ENCODE measurements around the gene HARBI1.
A peak's percentile ranks its signal among the peaks of the same experiment; 100 is the strongest.

Gene HARBI1

GRCh38 chr11:46630237-46630636, 13.2 kb upstream of the HARBI1 start:
- H3K4me3 ChIP-seq, result no peak overlapping the region
- DNase-seq (ENCODE audit: low read depth, low spot score), result no peak
- peaks cover 6% of the 10 kb centered on the region; the same call in 1 of the 2 replicates for H3K36me3 ChIP-seq (ENCODE audit: insufficient read depth, low read length)
- no peak for TF ChIP-seq POLR2AphosphoS5 (IDR thresholded peaks at IDR 0.05; ENCODE audit: borderline replicate concordance, low read depth, low read length)
- no peak for TF ChIP-seq FOXP2 (optimal IDR thresholded peaks at IDR 0.05; ENCODE audit: control extremely low read depth, extremely low read length, insufficient read depth)
- no peak for TF ChIP-seq EZH2 (IDR thresholded peaks at IDR 0.05)
- H3K9me3 ChIP-seq (ENCODE audit: low read depth, low read length), result no peaks in the 10 kb centered on the region
- no peak overlapping the region for H3K9ac ChIP-seq (ENCODE audit: insufficient read length)
- no peak overlapping the region for H3K27ac ChIP-seq

- no peak overlapping the region for H3K4me3 ChIP-seq
- TF ChIP-seq FOXP2 (optimal IDR thresholded peaks at IDR 0.05; ENCODE audit: control extremely low read depth, extremely low read length, insufficient read depth) (no peak), EZH2 (IDR thresholded peaks at IDR 0.05) (no peak), POLR2AphosphoS5 (IDR thresholded peaks at IDR 0.05; ENCODE audit: borderline replicate concordance, low read depth, low read length) (no peak)
- H3K9ac ChIP-seq (ENCODE audit: insufficient read length), result no peak overlapping the region
- H3K27ac ChIP-seq, result no peak overlapping the region
- no peaks in the 10 kb centered on the region for H3K9me3 ChIP-seq (ENCODE audit: low read depth, low read length)
- no peak for DNase-seq (ENCODE audit: low read depth, low spot score)
- peaks cover 17% of the 10 kb centered on the region for H3K36me3 ChIP-seq (ENCODE audit: insufficient read depth, low read length)
Observed at GRCh38 chr11:46628961-46629360, 11.9 kb upstream of the HARBI1 start.

- no peak overlapping the region for H3K27ac ChIP-seq
- H3K36me3 ChIP-seq (ENCODE audit: insufficient read depth, low read length), result peaks cover 21% of the 10 kb centered on the region
- no peak overlapping the region for H3K9ac ChIP-seq (ENCODE audit: insufficient read length)
- DNase-seq (ENCODE audit: low read depth, low spot score), result no peak
- TF ChIP-seq EZH2 (IDR thresholded peaks at IDR 0.05), result no peak
- TF ChIP-seq FOXP2 (optimal IDR thresholded peaks at IDR 0.05; ENCODE audit: control extremely low read depth, extremely low read length, insufficient read depth), result no peak
- TF ChIP-seq POLR2AphosphoS5 (IDR thresholded peaks at IDR 0.05; ENCODE audit: borderline replicate concordance, low read depth, low read length), result no peak
- H3K9me3 ChIP-seq (ENCODE audit: low read depth, low read length), result no peaks in the 10 kb centered on the region
- no peak overlapping the region for H3K4me3 ChIP-seq
Observed at GRCh38 chr11:46625406-46625805, 8.4 kb upstream of the HARBI1 start.

DNA sequence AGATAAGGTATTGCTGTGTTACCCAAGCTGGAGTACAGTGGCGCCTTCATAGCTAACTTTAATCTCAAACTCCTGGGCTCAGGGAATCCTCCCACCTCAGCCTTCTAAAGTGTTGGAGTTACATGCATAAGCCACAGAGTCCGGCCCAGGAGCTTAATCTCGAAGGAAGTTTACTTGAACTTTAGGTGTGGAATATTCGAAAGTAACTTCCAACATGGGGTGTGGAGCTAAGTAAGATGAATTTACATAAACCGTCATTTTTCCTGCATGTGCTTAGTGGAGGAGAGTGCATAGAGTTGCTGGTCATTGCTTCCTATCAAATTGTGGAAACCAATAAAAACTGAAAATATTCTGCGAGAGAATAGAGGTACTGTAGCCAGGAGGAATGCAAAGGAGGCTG, 1.8 kb upstream of the HARBI1 start:
- Histone ChIP-seq H3K36me3 (ENCODE audit: insufficient read depth, low read length) (peaks cover 4% of the 10 kb centered on the region; the same call in 1 of the 2 replicates), H3K9ac (ENCODE audit: insufficient read length) (peak overlapping the region; percentile 43), H3K4me3 (no peak overlapping the region; the same call in 1 of the 2 replicates), H3K27ac (no peak overlapping the region), H3K9me3 (ENCODE audit: low read depth, low read length) (no peaks in the 10 kb centered on the region)
- TF ChIP-seq FOXP2 (optimal IDR thresholded peaks at IDR 0.05; ENCODE audit: control extremely low read depth, extremely low read length, insufficient read depth) (no peak), EZH2 (IDR thresholded peaks at IDR 0.05) (no peak), POLR2AphosphoS5 (IDR thresholded peaks at IDR 0.05; ENCODE audit: borderline replicate concordance, low read depth, low read length) (no peak)
- DNase-seq (ENCODE audit: low read depth, low spot score), result no peak

DNA sequence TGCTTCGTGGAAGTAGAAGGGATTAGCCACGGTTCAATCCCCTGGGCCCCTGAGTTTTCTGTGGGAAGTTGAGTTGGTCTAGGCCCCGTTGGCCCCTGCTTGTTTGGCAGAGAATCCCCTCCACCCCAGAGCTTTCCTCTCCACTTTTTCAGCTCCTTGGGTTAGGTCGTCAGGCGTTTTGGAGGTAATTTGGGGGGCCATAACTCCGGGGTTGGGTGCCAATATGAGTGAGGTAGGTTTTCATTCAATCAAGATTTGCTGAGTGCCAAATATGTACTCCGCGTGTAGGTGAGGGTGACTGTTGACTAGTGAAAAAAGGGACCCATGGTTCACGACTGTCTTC, 916 bp upstream of the HARBI1 start:
- Histone ChIP-seq H3K4me3 (peak overlapping the region; percentile 99), H3K27ac (peak overlapping the region; percentile 98), H3K9ac (ENCODE audit: insufficient read length) (peak overlapping the region; percentile 99), H3K36me3 (ENCODE audit: insufficient read depth, low read length) (peaks cover 4% of the 10 kb centered on the region; the same call in 1 of the 2 replicates), H3K9me3 (ENCODE audit: low read depth, low read length) (no peaks in the 10 kb centered on the region)
- DNase-seq (ENCODE audit: low read depth, low spot score), result no peak
- TF ChIP-seq EZH2 (IDR thresholded peaks at IDR 0.05) (no peak), FOXP2 (optimal IDR thresholded peaks at IDR 0.05; ENCODE audit: control extremely low read depth, extremely low read length, insufficient read depth) (no peak), POLR2AphosphoS5 (IDR thresholded peaks at IDR 0.05; ENCODE audit: borderline replicate concordance, low read depth, low read length) (no peak)

DNA sequence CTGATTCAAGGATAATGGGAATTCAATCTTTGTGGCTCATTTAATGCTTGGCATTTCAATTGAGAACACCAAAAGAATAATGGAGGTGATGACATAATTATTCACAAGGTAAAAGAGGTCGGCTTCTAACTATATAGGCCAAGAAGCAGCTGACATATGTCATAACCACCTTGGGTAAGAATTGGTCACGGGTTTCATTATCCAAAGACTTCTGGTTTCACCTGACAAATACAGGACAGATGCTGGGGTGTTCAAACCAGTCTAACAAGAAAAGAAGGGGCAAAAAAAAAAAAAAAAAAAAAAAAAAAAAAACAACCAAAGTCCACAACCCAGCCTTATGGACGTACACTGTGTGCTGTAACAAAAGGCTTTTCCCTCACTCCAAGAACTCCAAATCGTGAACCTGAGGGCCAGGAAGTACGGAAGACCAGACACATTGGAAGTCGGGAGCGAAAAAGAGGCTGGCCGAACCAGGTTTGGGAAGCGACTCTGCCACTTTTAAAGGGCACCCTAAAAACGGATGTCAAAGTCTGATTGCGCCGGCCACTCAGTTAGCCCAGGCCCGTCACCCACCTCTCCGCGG, 385 bp downstream of the HARBI1 start:
- no peaks in the 10 kb centered on the region for H3K9me3 ChIP-seq (ENCODE audit: low read depth, low read length)
- H3K9ac ChIP-seq (ENCODE audit: insufficient read length), result peak overlapping the region; percentile 99
- H3K4me3 ChIP-seq, result peak overlapping the region; percentile 99
- TF ChIP-seq POLR2AphosphoS5 (IDR thresholded peaks at IDR 0.05; ENCODE audit: borderline replicate concordance, low read depth, low read length) (no peak; the same call in 1 of the 2 replicates), EZH2 (IDR thresholded peaks at IDR 0.05) (no peak), FOXP2 (optimal IDR thresholded peaks at IDR 0.05; ENCODE audit: control extremely low read depth, extremely low read length, insufficient read depth) (no peak)
- no peaks in the 10 kb centered on the region for H3K36me3 ChIP-seq (ENCODE audit: insufficient read depth, low read length)
- peak overlapping the region; percentile 98; the same call in 1 of the 2 replicates for H3K27ac ChIP-seq
- no peak for DNase-seq (ENCODE audit: low read depth, low spot score)

DNA sequence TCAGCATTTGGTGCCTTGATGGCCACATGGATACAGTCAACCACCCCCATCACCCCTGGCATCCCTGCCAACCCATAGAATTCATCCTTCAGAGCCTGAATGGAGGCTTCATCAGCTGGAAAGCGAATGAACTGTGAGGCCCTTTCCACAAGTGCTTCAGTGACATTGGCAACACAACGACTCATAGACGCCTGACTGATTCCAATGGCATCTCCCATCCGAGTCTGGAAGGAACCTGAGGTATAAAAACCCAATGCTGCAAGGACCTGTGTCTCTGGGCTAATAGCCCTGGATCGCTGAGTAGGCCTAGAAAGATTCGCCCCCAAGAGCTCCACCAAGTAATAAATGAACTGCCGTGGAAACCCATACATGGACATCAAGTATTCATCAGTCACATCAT, 1.3 kb downstream of the HARBI1 start:
- no peaks in the 10 kb centered on the region for H3K9me3 ChIP-seq (ENCODE audit: low read depth, low read length)
- no peak overlapping the region for H3K9ac ChIP-seq (ENCODE audit: insufficient read length)
- DNase-seq (ENCODE audit: low read depth, low spot score), result no peak
- no peak overlapping the region for H3K27ac ChIP-seq
- H3K4me3 ChIP-seq, result no peak overlapping the region
- H3K36me3 ChIP-seq (ENCODE audit: insufficient read depth, low read length), result no peaks in the 10 kb centered on the region
- TF ChIP-seq FOXP2 (optimal IDR thresholded peaks at IDR 0.05; ENCODE audit: control extremely low read depth, extremely low read length, insufficient read depth) (no peak), POLR2AphosphoS5 (IDR thresholded peaks at IDR 0.05; ENCODE audit: borderline replicate concordance, low read depth, low read length) (no peak), EZH2 (IDR thresholded peaks at IDR 0.05) (no peak)

DNA sequence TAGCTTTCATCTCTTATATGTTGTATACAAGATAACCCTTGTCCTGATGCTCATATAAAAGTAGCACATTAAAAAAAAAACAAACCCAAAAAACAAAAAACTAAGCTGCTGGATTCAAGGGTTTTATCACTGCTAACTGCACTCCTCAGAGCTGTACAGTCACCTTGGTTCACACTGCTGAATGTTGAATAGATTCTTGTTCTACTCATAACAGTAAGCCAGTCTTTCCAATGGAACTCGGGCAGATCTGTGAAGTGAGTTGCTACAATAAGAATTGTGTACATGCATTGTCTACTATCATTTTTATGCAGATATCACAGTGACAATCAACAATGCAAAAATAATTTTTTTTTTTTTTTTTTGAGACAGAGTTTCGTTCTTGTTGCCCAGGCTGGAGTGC, 4.7 kb downstream of the HARBI1 start:
- Histone ChIP-seq H3K4me3 (no peak overlapping the region), H3K9ac (ENCODE audit: insufficient read length) (no peak overlapping the region), H3K27ac (no peak overlapping the region), H3K36me3 (ENCODE audit: insufficient read depth, low read length) (no peaks in the 10 kb centered on the region), H3K9me3 (ENCODE audit: low read depth, low read length) (no peaks in the 10 kb centered on the region)
- TF ChIP-seq FOXP2 (optimal IDR thresholded peaks at IDR 0.05; ENCODE audit: control extremely low read depth, extremely low read length, insufficient read depth) (no peak), POLR2AphosphoS5 (IDR thresholded peaks at IDR 0.05; ENCODE audit: borderline replicate concordance, low read depth, low read length) (no peak), EZH2 (IDR thresholded peaks at IDR 0.05) (no peak)
- no peak for DNase-seq (ENCODE audit: low read depth, low spot score)
